HG03439 (cell line): Measurements from ENCODE around the gene KCND2.
"Not testable (repeated sequence)": the region's sequence is repeated elsewhere in the genome, so short reads cannot be mapped to it uniquely, and the experiment has no call there.

ENCODE experiments used
- ATAC-seq: cut with Tn5 transposase; IDR thresholded peaks from one replicate; pipeline ENCODE4 v1.9.1; 2021; ENCODE audit warnings: mild to moderate bottlenecking, moderate library complexity; ENCODE audit not compliant: unreplicated experiment

The KCND2 gene

DNA sequence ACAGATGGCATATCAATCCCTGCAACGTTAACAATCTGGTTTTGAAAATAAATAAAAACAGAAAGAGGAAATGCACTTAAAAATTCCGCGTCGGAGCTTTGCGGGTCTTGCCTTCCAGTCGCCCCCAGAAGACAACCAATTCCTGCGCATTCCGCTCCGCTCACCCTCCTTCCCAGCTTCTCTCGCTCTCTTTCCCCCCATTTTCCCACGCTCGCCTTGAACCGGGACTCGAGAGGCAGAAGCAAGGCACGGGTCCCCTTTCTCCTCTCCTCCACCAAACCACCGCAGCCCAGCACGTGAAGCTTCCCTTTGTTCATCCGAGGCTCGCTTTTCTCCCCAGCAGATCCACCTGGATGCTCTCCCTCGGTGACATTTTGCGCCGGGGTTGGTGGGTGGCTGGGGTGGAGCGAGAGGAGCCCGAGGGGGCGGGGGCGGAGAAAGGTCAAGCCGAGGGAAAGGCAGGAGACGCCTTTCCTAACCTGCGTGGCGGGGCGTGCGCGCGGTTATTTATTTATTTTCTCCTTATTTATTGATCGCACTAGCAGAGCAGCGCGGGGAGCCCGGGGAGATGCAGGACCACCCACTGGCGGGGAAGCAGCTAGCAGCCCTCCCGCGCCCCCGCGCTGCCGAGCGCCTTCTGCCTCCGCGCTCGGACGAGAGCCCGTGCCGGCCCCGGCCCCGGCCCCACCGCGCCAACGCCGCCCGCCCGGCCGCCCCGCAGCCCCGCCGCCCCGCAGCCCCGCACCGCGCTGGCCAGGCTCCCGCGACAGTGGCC lies at the start of gene KCND2:
Gene KCND2, plus strand, starts transcription at position 475 of the 775 bp plus-strand sequence.
- ATAC-seq = peak; percentile 39

DNA sequence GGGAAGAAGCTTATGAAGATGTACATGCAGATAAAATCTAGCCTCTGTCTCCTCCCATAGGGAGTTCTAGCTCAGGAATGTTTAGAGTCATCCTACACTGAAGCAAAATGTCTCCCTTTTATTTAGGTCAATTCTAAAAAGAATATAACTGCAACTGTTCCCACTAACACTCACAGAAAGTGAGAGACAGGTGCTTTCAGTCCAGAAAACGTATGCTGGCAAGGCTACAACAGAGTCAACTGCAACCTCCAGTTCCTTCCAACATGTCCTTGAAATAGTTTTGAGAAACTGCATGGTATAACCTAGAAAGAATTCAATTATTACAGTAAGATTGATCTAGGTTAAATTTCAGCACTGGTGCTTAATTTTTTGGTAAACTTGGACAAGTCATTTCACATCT lies 46.8 kb upstream of the KCND2 start:
- no peak for ATAC-seq

- no peak for ATAC-seq
Measured at GRCh38 chr7:120227255-120227654, 45.7 kb upstream of the KCND2 start.

DNA sequence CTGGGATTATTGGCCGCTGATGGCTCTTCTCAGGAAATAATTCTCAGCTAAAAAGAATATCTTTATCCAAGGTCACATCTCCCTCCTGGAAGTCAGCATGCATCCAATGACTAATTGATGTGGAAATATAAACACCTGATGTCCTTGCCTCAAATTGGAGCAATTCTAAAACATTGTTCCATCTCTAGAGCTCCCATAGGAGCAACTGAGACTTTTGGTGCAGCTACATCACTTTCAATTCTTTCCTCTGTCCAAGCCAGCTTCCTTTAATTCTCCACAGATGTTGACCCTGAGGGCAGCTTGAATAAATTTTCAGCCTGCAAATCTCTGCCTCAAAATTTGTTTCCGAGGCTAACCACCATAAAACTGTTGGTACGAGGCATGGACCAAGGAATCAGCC lies 43.9 kb upstream of the KCND2 start:
- ATAC-seq = no peak

DNA sequence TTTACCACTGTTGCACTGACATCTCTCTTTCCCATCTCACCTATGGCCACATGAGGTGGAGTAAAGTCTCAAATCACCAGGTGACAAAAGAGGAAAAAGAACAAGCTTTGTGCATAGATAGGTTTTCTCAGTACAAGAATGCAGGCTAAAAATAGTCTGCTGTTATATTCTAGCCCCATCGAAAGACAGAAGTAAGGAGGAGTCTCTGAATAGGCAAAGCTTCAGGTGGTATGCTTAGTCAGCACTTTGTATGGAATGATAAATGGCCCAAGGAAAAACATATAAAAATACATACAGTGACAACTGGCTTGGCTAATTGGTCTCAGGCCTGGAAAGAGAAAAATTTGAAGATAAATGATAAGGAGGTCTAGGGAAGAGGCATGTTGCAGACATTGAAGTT lies 39.6 kb upstream of the KCND2 start:
- no peak for ATAC-seq

- ATAC-seq = not testable (repeated sequence)
Measured at GRCh38 chr7:120240350-120240749, 32.6 kb upstream of the KCND2 start.

DNA sequence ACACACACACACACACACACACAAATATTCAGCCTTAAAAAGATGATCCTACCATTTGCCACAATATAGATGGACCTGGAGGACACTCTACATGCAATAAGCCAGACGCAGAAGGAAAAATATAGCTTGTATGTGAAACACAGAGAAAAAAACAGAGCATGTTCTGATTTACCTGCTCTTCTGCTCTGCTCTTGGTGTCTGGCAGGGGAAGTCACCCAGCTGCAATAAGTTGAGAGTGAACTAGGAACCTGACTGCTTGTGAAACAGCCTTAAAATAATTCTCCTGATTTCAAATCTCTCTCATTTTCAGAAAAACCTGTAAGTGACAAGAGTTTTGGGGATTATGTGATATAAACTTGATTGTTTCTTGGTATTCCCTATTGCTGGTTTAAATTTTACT lies 31.0 kb upstream of the KCND2 start:
- no peak for ATAC-seq

- no peak for ATAC-seq
Measured at GRCh38 chr7:120254845-120255244, 18.1 kb upstream of the KCND2 start.

GRCh38 chr7:120256344-120257070 lies 16.5 kb upstream of the KCND2 start:
- ATAC-seq = no peak

- no peak for ATAC-seq
Measured at GRCh38 chr7:120259386-120259785, 13.6 kb upstream of the KCND2 start.

DNA sequence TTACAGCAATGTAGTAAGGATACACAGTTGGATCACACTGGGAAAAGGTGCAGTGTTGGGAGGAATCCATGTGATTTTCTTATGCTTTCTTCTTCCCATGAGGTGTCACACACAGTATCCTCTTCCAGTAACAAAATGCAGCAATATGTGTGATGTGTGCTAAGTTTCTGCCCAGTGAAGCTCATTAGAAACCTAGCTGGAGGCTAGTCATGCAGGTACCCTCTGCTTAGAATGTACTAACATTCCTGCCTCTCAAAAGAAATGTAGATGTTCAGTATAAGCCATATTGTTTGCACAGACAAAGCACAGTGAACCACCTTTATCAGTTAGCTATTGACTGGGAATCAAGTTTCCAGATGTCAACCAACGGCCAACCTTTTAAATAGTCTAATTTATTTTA lies 12.9 kb upstream of the KCND2 start:
- no peak for ATAC-seq

DNA sequence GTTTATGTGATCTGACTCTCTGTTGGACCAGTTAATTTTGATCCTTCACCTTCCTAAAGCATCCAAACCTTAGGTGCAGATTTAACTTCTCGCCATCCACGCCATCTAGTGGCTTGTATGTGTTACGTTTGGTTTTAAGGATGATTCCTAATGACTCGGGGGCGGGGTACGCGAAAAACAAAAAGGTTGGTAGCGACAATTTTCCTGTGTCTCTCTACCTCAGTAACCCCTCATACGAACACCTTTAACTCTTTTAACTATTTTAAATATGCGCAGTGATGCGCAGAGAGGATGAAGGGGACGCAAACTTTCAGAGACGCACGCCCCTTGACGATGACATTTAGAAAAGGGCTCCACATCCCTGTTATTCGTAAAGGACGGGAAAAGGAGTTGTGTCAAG lies 714 bp upstream of the KCND2 start:
- ATAC-seq = peak; percentile 54

DNA sequence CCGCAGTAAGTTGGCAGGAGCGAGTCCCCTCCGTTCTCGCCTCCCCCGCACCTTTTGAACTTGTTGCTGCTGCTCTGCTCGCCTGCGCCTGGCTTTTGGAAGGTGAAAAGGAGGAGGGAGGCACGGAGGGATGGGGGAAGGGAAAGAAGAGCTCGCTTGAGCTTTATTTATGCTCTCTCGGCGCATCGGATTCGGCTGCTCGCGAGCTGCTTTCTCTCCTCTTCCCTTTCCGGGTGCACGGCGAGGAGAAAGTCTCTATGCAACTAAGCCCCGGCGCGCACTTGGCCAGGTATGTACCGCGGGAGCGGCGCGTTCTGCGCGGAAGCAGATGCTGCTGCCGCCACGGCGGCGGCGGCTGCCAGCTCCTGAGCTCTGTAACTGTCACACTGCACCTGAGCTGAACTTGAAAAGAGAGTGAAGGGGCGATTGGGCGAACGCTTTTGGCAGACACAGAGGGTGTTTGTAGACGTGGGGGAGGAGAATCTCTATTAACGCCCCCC lies 551 bp downstream of the KCND2 start:
- ATAC-seq = peak; percentile 58

DNA sequence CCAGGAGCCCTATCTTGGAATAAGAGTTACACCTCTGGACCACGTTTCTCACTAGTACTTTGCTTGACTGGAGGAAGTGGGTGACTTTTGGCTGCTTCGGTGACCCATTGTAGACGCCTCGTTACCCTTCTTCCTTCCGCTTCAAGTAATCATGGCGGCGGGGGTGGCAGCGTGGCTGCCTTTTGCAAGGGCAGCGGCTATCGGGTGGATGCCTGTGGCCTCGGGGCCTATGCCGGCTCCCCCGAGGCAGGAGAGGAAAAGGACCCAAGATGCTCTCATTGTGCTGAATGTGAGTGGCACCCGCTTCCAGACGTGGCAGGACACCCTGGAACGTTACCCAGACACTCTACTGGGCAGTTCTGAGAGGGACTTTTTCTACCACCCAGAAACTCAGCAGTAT lies 1.5 kb downstream of the KCND2 start:
- no peak for ATAC-seq

DNA sequence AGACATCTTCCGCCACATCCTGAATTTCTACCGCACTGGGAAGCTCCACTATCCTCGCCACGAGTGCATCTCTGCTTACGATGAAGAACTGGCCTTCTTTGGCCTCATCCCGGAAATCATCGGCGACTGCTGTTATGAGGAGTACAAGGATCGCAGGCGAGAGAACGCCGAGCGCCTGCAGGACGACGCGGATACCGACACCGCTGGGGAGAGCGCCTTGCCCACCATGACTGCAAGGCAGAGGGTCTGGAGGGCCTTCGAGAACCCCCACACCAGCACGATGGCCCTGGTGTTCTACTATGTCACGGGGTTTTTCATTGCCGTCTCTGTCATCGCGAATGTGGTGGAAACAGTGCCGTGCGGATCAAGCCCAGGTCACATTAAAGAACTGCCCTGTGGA lies 1.9 kb downstream of the KCND2 start:
- no peak for ATAC-seq

DNA sequence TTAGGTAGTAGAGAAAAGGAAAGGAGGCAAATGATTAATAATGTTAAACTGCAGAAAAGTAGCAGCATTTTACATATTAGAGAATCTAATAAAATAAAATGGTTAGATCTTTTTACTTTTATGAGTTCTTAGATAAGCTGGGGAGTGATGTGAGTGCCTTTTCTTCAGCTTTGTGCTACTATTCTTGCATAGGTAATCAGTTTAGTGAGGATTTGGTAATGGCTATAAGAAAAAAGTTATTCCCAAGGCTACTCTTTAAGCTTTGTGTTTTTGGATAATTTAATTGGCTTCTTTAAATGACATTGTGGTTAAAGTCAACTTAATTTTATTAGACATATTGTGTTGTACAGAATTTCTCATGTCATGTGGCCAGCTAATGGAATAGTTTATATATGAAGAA lies 3.7 kb downstream of the KCND2 start:
- no peak for ATAC-seq

GRCh38 chr7:120278773-120279172 lies 5.8 kb downstream of the KCND2 start:
- ATAC-seq = no peak

GRCh38 chr7:120280743-120281142 lies 7.8 kb downstream of the KCND2 start:
- no peak for ATAC-seq

GRCh38 chr7:120293027-120293426 lies 20.1 kb downstream of the KCND2 start:
- ATAC-seq = no peak

DNA sequence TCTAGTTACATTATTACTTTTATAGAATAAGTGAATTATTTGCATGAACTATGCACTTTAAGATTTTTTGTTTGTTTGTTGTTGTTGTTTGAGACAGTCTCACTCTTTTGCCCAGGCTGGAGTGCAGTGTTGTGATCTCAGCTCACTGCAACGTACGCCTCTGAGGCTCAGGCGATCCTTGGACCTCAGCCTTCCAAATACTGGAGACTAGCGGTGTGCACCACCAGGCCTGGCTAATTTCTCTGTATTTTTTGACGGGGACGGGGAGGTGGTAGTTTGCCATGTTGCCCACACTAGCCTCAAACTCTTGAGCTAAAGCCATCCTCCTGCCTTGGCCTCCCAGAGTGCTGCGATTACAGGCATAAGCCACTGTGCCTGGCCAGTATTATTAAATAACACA lies 29.2 kb downstream of the KCND2 start:
- ATAC-seq = no peak

GRCh38 chr7:120303105-120303504 lies 30.1 kb downstream of the KCND2 start:
- peak; percentile 63 for ATAC-seq

DNA sequence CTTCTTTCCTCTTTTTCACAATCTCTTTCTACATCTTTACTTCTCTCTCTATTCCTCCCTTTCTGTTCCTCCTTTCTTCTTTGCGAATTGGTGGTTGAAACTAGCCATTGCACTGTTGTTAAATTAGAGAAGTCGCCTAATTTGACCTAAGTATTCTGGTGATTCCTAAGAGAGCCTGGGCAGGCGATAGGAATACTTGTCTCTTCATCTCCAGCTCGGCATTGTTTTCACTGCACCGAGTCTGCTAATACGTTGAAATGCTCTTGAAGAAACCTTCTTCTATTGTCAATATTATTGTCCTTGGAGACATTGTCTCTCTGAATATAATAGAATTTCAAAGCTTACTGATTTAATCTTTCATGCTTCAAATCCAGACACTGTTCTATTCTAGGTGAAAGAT lies 31.7 kb downstream of the KCND2 start:
- no peak for ATAC-seq
